Gastrocnemius medialis (tissue), 4 donors: ENCODE results near the gene XPA. TPM values are rescaled to one million over a fixed set of nuclear protein-coding genes. Genes with fewer than 3 reads are reported as not detected.

Experiments
- ATAC-seq, 2 donors: fragments of 150-250 bp; one replicate each; pipeline ENCODE4 v1.9.1; 2016
- DNase-seq, 2 donors: peaks; one replicate each; pipeline ENCODE4 v3.0.0-alpha.2; 2019
- H3K27ac ChIP-seq, 4 donors: fragments of 200-600 bp; sonication (generic); 1 replicate in 1 of 4; 2 replicates in 3 of 4; pipeline ENCODE4 v1.5.1; 2016 to 2018; ENCODE audit warnings: mild to moderate bottlenecking in 2 of 4, moderate library complexity in 1 of 4
- H3K27me3 ChIP-seq, 3 donors: fragments of 200-600 bp; sonication (generic) in 2 of 3; 1 replicate in 1 of 3; 2 replicates in 2 of 3; pipeline versions ENCODE4 v1.5.1 to v1.6.0; 2016 to 2019; ENCODE audit warnings: mild to moderate bottlenecking in 1 of 3, moderate library complexity in 1 of 3
- H3K36me3 ChIP-seq, 2 donors: fragments of 200-600 bp; sonication (generic) in 1 of 2; one replicate each; pipeline ENCODE4 v1.5.1; 2017 to 2018
- H3K4me1 ChIP-seq, 2 donors: fragments of 200-600 bp; sonication (generic) in 1 of 2; one replicate each; pipeline ENCODE4 v1.5.1; 2016 to 2017; ENCODE audit warnings: mild to moderate bottlenecking in 2 of 2
- H3K4me3 ChIP-seq, 4 donors: fragments of 200-600 bp; sonication (generic) in 3 of 4; 1 replicate in 1 of 4; 2 replicates in 3 of 4; pipeline ENCODE4 v1.5.1; 2016 to 2019; ENCODE audit warnings: mild to moderate bottlenecking in 2 of 4
- H3K9me3 ChIP-seq, 3 donors: fragments of 200-600 bp; sonication (generic) in 2 of 3; 1 replicate in 1 of 3; 2 replicates in 2 of 3; pipeline ENCODE4 v1.5.1; 2016 to 2019
- POLR2A ChIP-seq, 2 donors: fragments of 450-650 bp; IDR thresholded peaks; one replicate each; pipeline ENCODE4 v1.6.1; 2017; ENCODE audit warnings: antibody characterized with exemption in 2 of 2, mild to moderate bottlenecking in 2 of 2, moderate library complexity in 2 of 2
- in situ Hi-C, 4 donors: fragments of 200-750 bp; cut with MboI; loops; one replicate each; pipeline versions ENCODE4 v1.15.0 to v1.8.0; 2017; ENCODE audit warnings: low sequenced_read_pairs in 4 of 4
- intact Hi-C: fragments of 100-400 bp; cut with DNase I; formaldehyde crosslinking; loops from one replicate; pipeline ENCODE4 v1.15.1; 2023; ENCODE audit warnings: low total_unique reads
- total RNA-seq, 4 donors: library from RNA; depleted of rRNA; stranded (reverse); fragments of >200 nt; gene quantifications; one replicate each; pipeline versions ENCODE4 v1.1.0 to v1.2.3, GENCODE V29; 2016
- TF ChIP-seq, protein P1 (sequence below), 5 experiments: fragments of 450-650 bp in 3 of 5; fragments of 200-600 bp in 2 of 5; sonication (generic) in 2 of 5; IDR thresholded peaks in 4 of 5; conservative IDR thresholded peaks in 1 of 5; 1 replicate in 4 of 5; 2 replicates in 1 of 5; pipeline ENCODE4 v1.5.1; 2016 to 2019; ENCODE audit warnings: antibody characterized with exemption in 5 of 5, mild to moderate bottlenecking in 3 of 5, moderate library complexity in 3 of 5

XPA gene
- total RNA-seq, 4 donors from 2014 or later: 4.8 to 14.8 (median 9.7) TPM

DNA sequence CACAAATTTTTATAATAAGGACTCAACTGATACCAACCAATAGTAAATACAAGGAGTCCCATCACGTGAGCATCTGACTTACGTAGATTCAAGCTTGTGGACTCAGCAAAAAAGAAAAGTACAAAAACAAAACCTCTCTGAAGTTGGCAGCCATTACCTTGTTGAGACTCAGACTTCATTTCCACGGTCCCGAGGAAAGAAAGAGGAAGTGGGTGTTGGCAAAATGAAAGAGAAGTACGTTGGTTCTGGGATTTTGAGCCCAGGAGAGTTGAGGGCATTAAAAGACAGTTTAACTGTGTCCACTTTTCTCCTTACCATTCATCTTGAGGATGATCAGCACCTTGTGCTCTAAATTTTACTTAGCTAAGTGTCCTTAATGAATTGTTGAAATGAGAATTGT, 36.8 kb downstream of the XPA start:
- DNase-seq: no peak
- no peak overlapping the region for H3K4me3 ChIP-seq
- peaks cover 2 to 91% of the 10 kb centered on the region in 2 donors for H3K36me3 ChIP-seq
- intact Hi-C loops: no loop called here
- H3K27ac ChIP-seq: peak overlapping the region in 1 of 4 donors; percentile 0
- no peaks in the 10 kb centered on the region for H3K9me3 ChIP-seq
- ATAC-seq: no peak
- no peaks in the 10 kb centered on the region for H3K27me3 ChIP-seq
- TF ChIP-seq, protein P1, sequence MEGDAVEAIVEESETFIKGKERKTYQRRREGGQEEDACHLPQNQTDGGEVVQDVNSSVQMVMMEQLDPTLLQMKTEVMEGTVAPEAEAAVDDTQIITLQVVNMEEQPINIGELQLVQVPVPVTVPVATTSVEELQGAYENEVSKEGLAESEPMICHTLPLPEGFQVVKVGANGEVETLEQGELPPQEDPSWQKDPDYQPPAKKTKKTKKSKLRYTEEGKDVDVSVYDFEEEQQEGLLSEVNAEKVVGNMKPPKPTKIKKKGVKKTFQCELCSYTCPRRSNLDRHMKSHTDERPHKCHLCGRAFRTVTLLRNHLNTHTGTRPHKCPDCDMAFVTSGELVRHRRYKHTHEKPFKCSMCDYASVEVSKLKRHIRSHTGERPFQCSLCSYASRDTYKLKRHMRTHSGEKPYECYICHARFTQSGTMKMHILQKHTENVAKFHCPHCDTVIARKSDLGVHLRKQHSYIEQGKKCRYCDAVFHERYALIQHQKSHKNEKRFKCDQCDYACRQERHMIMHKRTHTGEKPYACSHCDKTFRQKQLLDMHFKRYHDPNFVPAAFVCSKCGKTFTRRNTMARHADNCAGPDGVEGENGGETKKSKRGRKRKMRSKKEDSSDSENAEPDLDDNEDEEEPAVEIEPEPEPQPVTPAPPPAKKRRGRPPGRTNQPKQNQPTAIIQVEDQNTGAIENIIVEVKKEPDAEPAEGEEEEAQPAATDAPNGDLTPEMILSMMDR (IDR thresholded peaks at IDR 0.05 in 4 of 5, conservative IDR thresholded peaks at IDR 0.05 in 1 of 5): no peak
- no peak for TF ChIP-seq POLR2A (IDR thresholded peaks at IDR 0.05)
- no peaks in the 10 kb centered on the region for H3K4me1 ChIP-seq
- in situ Hi-C loops: no loop called here

DNA sequence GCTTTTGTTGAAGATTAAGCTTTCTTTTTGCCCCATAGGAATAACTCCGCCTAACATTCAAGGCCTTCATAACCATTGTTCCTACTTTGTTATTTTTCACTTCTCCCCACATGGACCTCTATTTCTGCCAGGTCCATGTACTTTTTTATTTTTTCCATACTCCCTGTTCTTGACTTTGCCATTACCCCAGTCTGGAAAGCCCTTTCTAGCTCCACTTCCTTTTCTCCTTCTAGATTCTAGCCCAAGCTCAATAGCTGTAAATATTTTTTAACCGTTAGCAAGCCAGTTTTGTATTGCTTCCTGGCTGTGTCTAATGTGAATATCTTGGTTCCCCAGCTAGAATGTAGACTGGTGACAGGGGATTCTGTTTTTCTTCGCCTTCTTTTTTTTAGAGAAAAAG, 37.4 kb downstream of the XPA start:
- Histone ChIP-seq H3K9me3 (no peaks in the 10 kb centered on the region), H3K4me3 (no peak overlapping the region), H3K4me1 (no peaks in the 10 kb centered on the region), H3K27me3 (no peaks in the 10 kb centered on the region), H3K27ac (peak overlapping the region in 1 of 4 donors; percentile 0), H3K36me3 (peaks cover 2 to 91% of the 10 kb centered on the region in 2 donors)
- ATAC-seq: no peak
- no peak for DNase-seq
- intact Hi-C loops: no loop called here
- in situ Hi-C loops: no loop called here
- TF ChIP-seq, protein P1 (IDR thresholded peaks at IDR 0.05 in 4 of 5, conservative IDR thresholded peaks at IDR 0.05 in 1 of 5): no peak
- TF ChIP-seq POLR2A (IDR thresholded peaks at IDR 0.05): no peak

DNA sequence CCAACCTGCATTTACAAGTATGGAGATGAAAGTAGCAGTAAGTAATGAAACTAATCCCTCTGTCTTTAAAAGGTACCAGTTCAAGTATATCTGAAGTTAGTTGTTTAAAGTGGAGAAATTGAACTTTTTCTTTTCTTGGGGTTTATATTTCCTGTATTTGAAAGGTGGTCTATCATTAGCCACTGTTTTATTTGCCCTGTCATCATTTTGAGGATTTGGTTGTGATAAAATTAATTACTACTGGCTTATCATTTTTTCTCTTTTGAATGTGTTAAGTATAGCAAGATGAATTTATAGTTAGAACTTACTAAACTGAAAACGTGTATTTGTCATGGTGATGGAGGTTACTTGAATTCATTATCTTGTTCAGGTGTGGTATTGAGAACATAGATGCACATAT, 38.4 kb downstream of the XPA start:
- Histone ChIP-seq H3K4me3 (no peak overlapping the region), H3K36me3 (peaks cover 2 to 91% of the 10 kb centered on the region in 2 donors), H3K4me1 (no peaks in the 10 kb centered on the region), H3K9me3 (no peaks in the 10 kb centered on the region), H3K27ac (no peak overlapping the region), H3K27me3 (no peaks in the 10 kb centered on the region)
- in situ Hi-C loops: no loop called here
- no peak for TF ChIP-seq POLR2A (IDR thresholded peaks at IDR 0.05)
- TF ChIP-seq, protein P1 (IDR thresholded peaks at IDR 0.05 in 4 of 5, conservative IDR thresholded peaks at IDR 0.05 in 1 of 5): no peak
- intact Hi-C loops: no loop called here
- ATAC-seq (no peak), DNase-seq (no peak)

DNA sequence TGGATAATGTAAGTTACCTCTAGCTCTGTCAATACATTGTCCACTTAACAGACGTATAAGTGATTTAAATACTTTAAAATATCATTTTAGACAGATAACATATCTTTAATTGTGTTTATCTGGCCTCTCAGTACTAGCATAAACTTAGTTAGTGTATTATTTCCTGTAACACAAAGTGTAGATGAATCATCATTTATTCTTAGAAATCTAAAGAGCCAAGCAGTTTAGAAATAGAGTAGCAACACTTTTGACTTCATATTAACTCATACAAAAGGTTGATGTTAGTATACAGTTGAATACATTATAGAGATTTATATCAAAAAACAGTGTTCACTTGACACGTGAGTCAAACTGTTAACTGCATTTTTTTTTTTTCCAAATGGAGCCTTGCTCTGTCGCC, 45.5 kb downstream of the XPA start:
- Histone ChIP-seq H3K4me3 (no peak overlapping the region), H3K27ac (peak overlapping the region; percentile 66 to 77 (median 73)), H3K27me3 (no peaks in the 10 kb centered on the region), H3K36me3 (peaks cover 0 to 80% of the 10 kb centered on the region in 2 donors), H3K4me1 (peaks cover 10 to 16% of the 10 kb centered on the region in 2 donors), H3K9me3 (no peaks in the 10 kb centered on the region)
- no peak for DNase-seq
- in situ Hi-C loops: no loop called here
- intact Hi-C loops: no loop called here
- TF ChIP-seq, protein P1 (IDR thresholded peaks at IDR 0.05 in 4 of 5, conservative IDR thresholded peaks at IDR 0.05 in 1 of 5): no peak
- TF ChIP-seq POLR2A (IDR thresholded peaks at IDR 0.05): no peak
- ATAC-seq: peak; percentile 96 to 97

DNA sequence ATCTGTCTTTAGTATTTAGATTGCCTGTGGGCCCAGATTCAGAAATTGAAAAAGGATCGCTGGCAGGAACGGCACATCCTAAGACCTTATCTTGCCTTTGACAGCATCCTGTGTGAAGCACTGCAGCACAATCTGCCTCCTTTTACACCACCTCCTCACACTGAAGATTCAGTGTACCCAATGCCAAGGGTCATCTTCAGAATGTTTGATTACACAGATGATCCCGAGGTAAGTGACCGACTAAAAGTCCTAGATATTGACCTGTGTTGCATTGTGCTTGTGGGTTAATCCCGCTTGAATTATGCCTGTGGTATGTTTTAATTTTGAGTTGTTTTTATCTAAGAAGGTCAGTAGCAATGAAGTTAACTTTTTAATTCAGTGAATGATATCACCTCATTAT, 49.1 kb downstream of the XPA start:
- in situ Hi-C loops (no loop called here), intact Hi-C loops (no loop called here)
- TF ChIP-seq, protein P1 (IDR thresholded peaks at IDR 0.05 in 4 of 5, conservative IDR thresholded peaks at IDR 0.05 in 1 of 5): no peak
- TF ChIP-seq POLR2A (IDR thresholded peaks at IDR 0.05): no peak
- peaks cover 10 to 16% of the 10 kb centered on the region in 2 donors for H3K4me1 ChIP-seq
- no peaks in the 10 kb centered on the region for H3K27me3 ChIP-seq
- H3K27ac ChIP-seq: no peak overlapping the region
- H3K4me3 ChIP-seq: no peak overlapping the region
- no peaks in the 10 kb centered on the region for H3K9me3 ChIP-seq
- DNase-seq (no peak), ATAC-seq (no peak)
- peaks cover 0 to 70% of the 10 kb centered on the region in 2 donors for H3K36me3 ChIP-seq
